ENCODE measurements around the gene NAALADL2. TPM values are rescaled to one million over a fixed set of nuclear protein-coding genes. Genes with fewer than 3 reads are reported as not detected.

The NAALADL2 gene
- total RNA-seq, 1 experiment from 2014 or later = 2.7 TPM

- POLR2A ChIA-PET = no interaction called here
Measured at GRCh38 chr3:174958671-174959328, 99.7 kb downstream of the NAALADL2 start.

GRCh38 chr3:174959556-174960065 is 100.5 kb downstream of the NAALADL2 start:
- POLR2A ChIA-PET = no interaction called here
- no peak for TF ChIP-seq CTCF (IDR thresholded peaks at IDR 0.05)
- TF ChIP-seq TCF7L2 (IDR thresholded peaks at IDR 0.05; ENCODE audit: low read depth, low read length) = no peak
- no peak for TF ChIP-seq SIN3A (IDR thresholded peaks at IDR 0.05; ENCODE audit: borderline replicate concordance, insufficient read depth, low read depth, low read length)
- TF ChIP-seq POLR2AphosphoS5 (IDR thresholded peaks at IDR 0.05; ENCODE audit: low read depth, low read length) = no peak
- no peak for TF ChIP-seq REST (IDR thresholded peaks at IDR 0.05; ENCODE audit: insufficient read depth in 1 of 2, low read depth in 2 of 2, low read length in 1 of 2)
- in situ Hi-C loops (cut with HindIII; ENCODE audit: low pct_unique_long_range_greater_than_20kb, low sequenced_read_pairs) = no loop called here
- Histone ChIP-seq H3K4me3 (ENCODE audit: low read depth in 2 of 2, low read length in 2 of 2) (no peak overlapping the region), H3K4me1 (ENCODE audit: control insufficient read depth, insufficient read depth, low read length) (no peaks in the 10 kb centered on the region), H3K9me3 (ENCODE audit: control insufficient read depth, insufficient read depth, low read depth, low read length) (no peaks in the 10 kb centered on the region), H3K27me3 (ENCODE audit: control insufficient read depth, insufficient read depth, low read length) (no peaks in the 10 kb centered on the region), H3K36me3 (ENCODE audit: control insufficient read depth, insufficient read depth, low read length) (no peaks in the 10 kb centered on the region), H3K27ac (ENCODE audit: low read length) (no peak overlapping the region)
- ATAC-seq = no peak
- intact Hi-C loops (cut with micrococcal nuclease; ENCODE audit: unreplicated experiment) = no loop called here
- no TSS peak for BruUV-seq (replicated peaks)
- no peak for DNase-seq (ENCODE audit: low read depth, low spot score)
- CTCF ChIA-PET = no interaction called here

More at GRCh38 chr3:174958671-174959328, 99.7 kb downstream of the NAALADL2 start:
- TF ChIP-seq REST (IDR thresholded peaks at IDR 0.05; ENCODE audit: insufficient read depth in 1 of 2, low read depth in 2 of 2, low read length in 1 of 2) = no peak
- TF ChIP-seq POLR2AphosphoS5 (IDR thresholded peaks at IDR 0.05; ENCODE audit: low read depth, low read length) = no peak
- no peak for TF ChIP-seq TCF7L2 (IDR thresholded peaks at IDR 0.05; ENCODE audit: low read depth, low read length)
- TF ChIP-seq SIN3A (IDR thresholded peaks at IDR 0.05; ENCODE audit: borderline replicate concordance, insufficient read depth, low read depth, low read length) = no peak
- no peak for TF ChIP-seq CTCF (IDR thresholded peaks at IDR 0.05)
- Histone ChIP-seq H3K27me3 (ENCODE audit: control insufficient read depth, insufficient read depth, low read length) (no peaks in the 10 kb centered on the region), H3K4me1 (ENCODE audit: control insufficient read depth, insufficient read depth, low read length) (no peaks in the 10 kb centered on the region), H3K9me3 (ENCODE audit: control insufficient read depth, insufficient read depth, low read depth, low read length) (no peaks in the 10 kb centered on the region), H3K4me3 (ENCODE audit: low read depth in 2 of 2, low read length in 2 of 2) (no peak overlapping the region), H3K27ac (ENCODE audit: low read length) (no peak overlapping the region), H3K36me3 (ENCODE audit: control insufficient read depth, insufficient read depth, low read length) (no peaks in the 10 kb centered on the region)
- no peak for ATAC-seq
- no TSS peak for BruUV-seq (replicated peaks)
- CTCF ChIA-PET = no interaction called here
- in situ Hi-C loops (cut with HindIII; ENCODE audit: low pct_unique_long_range_greater_than_20kb, low sequenced_read_pairs) = no loop called here
- intact Hi-C loops (cut with micrococcal nuclease; ENCODE audit: unreplicated experiment) = no loop called here
- DNase-seq (ENCODE audit: low read depth, low spot score) = no peak
